ENCODE data around the gene LYZL4.

DNA sequence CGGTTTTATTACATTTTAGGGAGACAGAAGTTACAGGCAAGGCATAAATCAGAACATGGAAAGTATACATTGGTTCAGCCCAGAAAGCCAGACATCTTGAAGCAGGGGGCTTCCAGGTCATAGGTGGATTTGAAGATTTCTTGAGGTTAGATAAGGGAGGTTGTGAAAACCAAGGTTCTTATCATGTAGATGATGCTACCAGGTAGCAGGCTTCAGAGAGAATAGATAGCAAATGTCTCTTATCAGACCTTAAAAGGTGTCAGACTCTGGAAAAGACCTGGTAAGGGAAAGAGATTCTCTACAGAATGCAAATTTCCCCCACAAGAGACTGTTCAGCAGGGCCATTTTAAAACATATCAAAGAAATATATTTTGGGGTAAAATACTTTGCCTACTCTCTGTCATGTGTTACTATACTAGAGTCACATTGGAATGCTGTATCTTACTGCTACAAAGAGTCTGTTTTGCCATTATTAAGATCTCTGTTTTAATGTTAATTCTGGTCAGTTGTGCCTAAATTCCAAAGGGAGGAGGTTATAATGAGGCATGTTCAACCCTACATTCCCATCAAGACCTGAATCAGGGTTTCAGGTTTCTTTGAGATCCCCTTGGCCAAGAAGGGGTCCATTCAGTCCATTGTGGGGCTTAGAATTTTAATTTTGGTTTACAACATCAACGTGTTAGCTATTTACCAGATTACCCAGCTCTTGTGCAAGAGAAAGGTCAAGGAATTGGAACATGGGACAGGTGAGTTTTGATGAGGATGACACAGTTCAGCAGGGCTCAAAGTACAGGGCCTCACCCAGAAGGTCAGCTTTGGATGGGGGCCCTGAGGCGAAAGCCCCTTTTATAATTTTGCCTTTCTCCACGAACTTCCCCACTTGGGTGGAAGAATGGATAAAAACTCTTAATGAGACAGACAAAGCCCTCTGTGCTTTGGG is 36.0 kb upstream of the LYZL4 start:
- TF ChIP-seq POLR2A (IDR thresholded peaks at IDR 0.05) (no peak), POLR2AphosphoS5 (IDR thresholded peaks at IDR 0.05; ENCODE audit: insufficient read depth in 1 of 2, low read depth in 1 of 2) (no peak)
- TF ChIP-seq, protein P1, sequence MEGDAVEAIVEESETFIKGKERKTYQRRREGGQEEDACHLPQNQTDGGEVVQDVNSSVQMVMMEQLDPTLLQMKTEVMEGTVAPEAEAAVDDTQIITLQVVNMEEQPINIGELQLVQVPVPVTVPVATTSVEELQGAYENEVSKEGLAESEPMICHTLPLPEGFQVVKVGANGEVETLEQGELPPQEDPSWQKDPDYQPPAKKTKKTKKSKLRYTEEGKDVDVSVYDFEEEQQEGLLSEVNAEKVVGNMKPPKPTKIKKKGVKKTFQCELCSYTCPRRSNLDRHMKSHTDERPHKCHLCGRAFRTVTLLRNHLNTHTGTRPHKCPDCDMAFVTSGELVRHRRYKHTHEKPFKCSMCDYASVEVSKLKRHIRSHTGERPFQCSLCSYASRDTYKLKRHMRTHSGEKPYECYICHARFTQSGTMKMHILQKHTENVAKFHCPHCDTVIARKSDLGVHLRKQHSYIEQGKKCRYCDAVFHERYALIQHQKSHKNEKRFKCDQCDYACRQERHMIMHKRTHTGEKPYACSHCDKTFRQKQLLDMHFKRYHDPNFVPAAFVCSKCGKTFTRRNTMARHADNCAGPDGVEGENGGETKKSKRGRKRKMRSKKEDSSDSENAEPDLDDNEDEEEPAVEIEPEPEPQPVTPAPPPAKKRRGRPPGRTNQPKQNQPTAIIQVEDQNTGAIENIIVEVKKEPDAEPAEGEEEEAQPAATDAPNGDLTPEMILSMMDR (IDR thresholded peaks at IDR 0.05), result no peak

Data from vagina (tissue), 2 donors.